Psoas muscle (tissue), 8 donors: ENCODE data around the gene FOXP1. TPM values are rescaled to one million over a fixed set of nuclear protein-coding genes. Genes with fewer than 3 reads are reported as not detected.

Experiments
- ATAC-seq, 4 donors: fragments of 200-7000 bp; cut with Tn5 transposase; one replicate each; pipeline ENCODE4 v1.9.1; 2020; ENCODE audit warnings: moderate library complexity in 3 of 4, mild to moderate bottlenecking in 2 of 4
- DNase-seq, 2 donors: peaks; one replicate each; pipeline ENCODE4 v3.0.0-alpha.2; 2020
- H3K27ac ChIP-seq: fragments of 200-600 bp; one replicate; pipeline ENCODE4 v1.8.0; 2022
- H3K27me3 ChIP-seq, 3 donors: fragments of 200-600 bp in 1 of 3; one replicate each; pipeline versions ENCODE4 v1.6.1 to v1.8.0; 2013 to 2022; ENCODE audit warnings: low read length in 2 of 3, mild to moderate bottlenecking in 2 of 3, moderate library complexity in 1 of 3; ENCODE audit not compliant: insufficient read depth in 3 of 3
- H3K36me3 ChIP-seq, 2 donors: fragments of 200-600 bp in 1 of 2; one replicate each; pipeline versions ENCODE4 v1.6.1 to v1.8.0; 2013 to 2022; ENCODE audit warnings: low read depth in 1 of 2, mild to moderate bottlenecking in 1 of 2, moderate library complexity in 1 of 2; ENCODE audit not compliant: insufficient read depth in 1 of 2
- H3K4me1 ChIP-seq: fragments of 200-600 bp; one replicate; pipeline ENCODE4 v1.8.0; 2022
- H3K4me3 ChIP-seq: fragments of 200-600 bp; one replicate; pipeline ENCODE4 v1.8.0; 2022; ENCODE audit warnings: mild to moderate bottlenecking
- H3K9me3 ChIP-seq: fragments of 200-600 bp; one replicate; pipeline ENCODE4 v1.8.0; 2022
- WGBS, 3 donors: extraction: QIAGEN DNeasy Blood & Tissue Kit; methylation state at CpG; one replicate each; pipeline versions ENCODE4 v1.1.6 to v1.1.7; 2013; 5-methylcytosine and 5-hydroxymethylcytosine counted together
- intact Hi-C, 2 donors: fragments of 100-400 bp; cut with DNase I; formaldehyde crosslinking; loops; one replicate each; pipeline versions ENCODE4 v1.11.0 to v1.14.2; 2022
- polyA plus RNA-seq, 3 donors: library from polyadenylated mRNA; stranded (reverse); fragments of 200-250 nt; gene quantifications; one replicate each; pipeline ENCODE4 v1.2.3, GENCODE V29; 2013
- total RNA-seq, 4 donors: library from RNA; stranded (reverse); fragmentation: NEBNext Ultra II Directional in 2 of 4; extraction: Animal tissue kit (Norgen Biotek cat#: 25700) in 2 of 4; gene quantifications; one replicate each; pipeline versions ENCODE4 v1.2.1 to v1.2.4, GENCODE V29; 2021 to 2023
- TF ChIP-seq, protein P1 (sequence below): fragments of 200-600 bp; IDR thresholded peaks from one replicate; pipeline ENCODE4 v1.8.0; 2022; ENCODE audit warnings: antibody characterized with exemption
- donor health status: healthy with polysubstance abuse.
- donor health status: DM: no; HTN: no; CAD: no; lungs with moderate emphysema.
- donor health status: Bipolar disorder and iron deficiency.
- donor health status: healthy.
- donor health status: DM: yes; HTN: yes; CAD: no.
- donor health status: DM: no; HTN: no; CAD: no.
- donor health status: DM: no; HTN: no; CAD: no.
- donor health status: DM: yes; HTN: yes; CAD: no.

FOXP1 gene
- total and polyA plus RNA-seq, 7 donors = 2.6 to 26.4 (median 15.4) TPM

DNA sequence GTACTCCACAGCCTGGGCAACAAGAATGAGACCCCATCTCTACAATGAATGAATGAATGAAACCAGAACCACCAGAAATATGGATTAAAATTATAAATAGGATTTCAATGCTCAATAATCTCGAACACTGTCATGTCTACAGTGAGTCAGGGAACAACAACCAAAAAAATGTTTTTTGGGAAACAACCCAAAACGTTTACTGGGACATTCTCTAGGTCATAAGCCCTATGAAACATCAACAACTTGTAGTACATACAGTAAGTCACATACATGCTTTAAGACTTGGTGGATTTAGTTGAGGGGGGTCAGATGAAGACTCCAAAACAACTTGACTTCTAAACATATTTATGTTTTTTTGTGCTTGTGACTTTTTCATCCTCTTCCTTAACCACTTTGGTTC is 511.2 kb downstream of the FOXP1 start:
- WGBS, 3 donors = 64 to 87% (median 73%) methylated on average over 2 of the region's 2 CpGs
- Histone ChIP-seq H3K9me3 (no peaks in the 10 kb centered on the region), H3K27ac (no peak overlapping the region), H3K36me3 (no peaks in the 10 kb centered on the region), H3K4me1 (peaks cover 7% of the 10 kb centered on the region), H3K4me3 (no peak overlapping the region), H3K27me3 (no peaks in the 10 kb centered on the region)
- TF ChIP-seq, protein P1, sequence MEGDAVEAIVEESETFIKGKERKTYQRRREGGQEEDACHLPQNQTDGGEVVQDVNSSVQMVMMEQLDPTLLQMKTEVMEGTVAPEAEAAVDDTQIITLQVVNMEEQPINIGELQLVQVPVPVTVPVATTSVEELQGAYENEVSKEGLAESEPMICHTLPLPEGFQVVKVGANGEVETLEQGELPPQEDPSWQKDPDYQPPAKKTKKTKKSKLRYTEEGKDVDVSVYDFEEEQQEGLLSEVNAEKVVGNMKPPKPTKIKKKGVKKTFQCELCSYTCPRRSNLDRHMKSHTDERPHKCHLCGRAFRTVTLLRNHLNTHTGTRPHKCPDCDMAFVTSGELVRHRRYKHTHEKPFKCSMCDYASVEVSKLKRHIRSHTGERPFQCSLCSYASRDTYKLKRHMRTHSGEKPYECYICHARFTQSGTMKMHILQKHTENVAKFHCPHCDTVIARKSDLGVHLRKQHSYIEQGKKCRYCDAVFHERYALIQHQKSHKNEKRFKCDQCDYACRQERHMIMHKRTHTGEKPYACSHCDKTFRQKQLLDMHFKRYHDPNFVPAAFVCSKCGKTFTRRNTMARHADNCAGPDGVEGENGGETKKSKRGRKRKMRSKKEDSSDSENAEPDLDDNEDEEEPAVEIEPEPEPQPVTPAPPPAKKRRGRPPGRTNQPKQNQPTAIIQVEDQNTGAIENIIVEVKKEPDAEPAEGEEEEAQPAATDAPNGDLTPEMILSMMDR = no peak
- intact Hi-C loops = loop anchor here in 1 of 2 donors (5.0 kb wide), 1 partner anchor 60 kb away; no protein-coding TSS in a partner anchor
- ATAC-seq = no peak
- DNase-seq = no peak

DNA sequence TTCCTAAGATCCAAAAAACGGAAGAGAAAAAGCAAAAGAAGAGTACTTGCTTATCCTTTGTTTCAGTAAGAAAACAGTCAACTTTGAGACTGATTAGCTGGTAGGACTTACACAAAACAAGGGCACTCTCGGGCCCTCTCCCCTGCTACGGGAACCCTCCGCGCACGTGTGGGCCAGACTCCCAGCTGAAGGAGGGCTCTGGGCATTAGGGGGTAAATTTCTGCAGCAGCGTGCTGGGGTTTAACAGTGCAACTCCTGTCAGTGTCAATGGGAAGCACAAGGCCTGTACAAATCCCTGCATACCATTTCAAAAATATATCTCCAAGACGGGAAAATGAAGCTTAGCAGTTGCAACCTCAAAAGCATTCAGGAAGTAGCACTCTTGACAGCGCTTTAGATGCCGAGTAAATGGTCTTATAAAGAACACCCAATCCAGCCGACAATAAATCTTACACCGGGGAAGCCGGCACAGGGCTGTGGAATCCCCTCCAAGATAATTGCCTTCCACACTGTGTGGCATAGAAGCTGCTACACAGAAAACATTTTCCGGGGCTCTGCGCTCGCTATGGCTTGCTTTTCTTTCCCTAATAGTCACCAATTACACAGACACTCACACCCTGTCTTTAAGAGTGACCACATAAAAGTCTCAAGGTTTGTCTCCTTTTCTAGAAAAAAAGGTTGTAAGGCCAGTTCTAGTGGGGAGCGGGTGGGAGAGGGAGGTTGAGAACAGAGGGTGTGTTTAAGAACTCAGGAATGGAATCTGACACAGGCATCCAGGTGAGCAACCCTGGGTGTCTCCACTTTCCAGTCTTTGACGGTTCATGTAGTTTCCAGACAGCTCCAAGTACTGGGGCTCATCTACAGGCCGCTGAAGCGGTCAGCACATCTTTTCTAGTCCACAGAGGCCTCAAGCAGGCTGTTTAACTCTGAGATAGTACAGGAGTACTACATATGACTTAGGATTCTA is 512.7 kb downstream of the FOXP1 start:
- no peaks in the 10 kb centered on the region for H3K9me3 ChIP-seq
- H3K4me3 ChIP-seq = no peak overlapping the region
- peaks cover 22% of the 10 kb centered on the region for H3K4me1 ChIP-seq
- TF ChIP-seq, protein P1 = no peak
- WGBS, 3 donors = 84 to 87% (median 85%) methylated on average over 20 of the region's 20 CpGs
- intact Hi-C loops = loop anchor here in 1 of 2 donors (5.0 kb wide), 1 partner anchor 62 kb away; no protein-coding TSS in a partner anchor
- H3K27ac ChIP-seq = no peak overlapping the region
- no peaks in the 10 kb centered on the region for H3K36me3 ChIP-seq
- ATAC-seq = no peak
- DNase-seq = no peak
- H3K27me3 ChIP-seq = no peaks in the 10 kb centered on the region

DNA sequence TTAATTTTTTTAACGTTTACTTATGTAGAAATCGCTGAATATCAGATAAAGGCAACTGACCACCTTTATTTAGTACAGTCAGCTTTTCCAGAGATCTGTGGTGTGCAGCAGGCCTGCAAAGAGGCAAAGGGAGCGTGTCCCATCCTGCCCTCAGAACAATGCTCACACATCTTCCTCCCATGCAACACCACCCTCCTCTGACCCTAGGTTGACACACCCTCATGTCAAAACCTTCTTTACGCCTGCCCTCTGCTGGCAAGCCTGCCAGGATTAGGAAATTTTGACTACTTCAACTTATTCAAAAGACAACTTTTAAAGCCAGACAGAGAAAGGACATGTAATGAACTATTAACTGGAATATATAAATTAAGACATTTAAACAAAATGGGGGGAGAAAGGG is 513.7 kb downstream of the FOXP1 start:
- ATAC-seq (peak in 1 of 4 donors; percentile 16), DNase-seq (peak; percentile 46 to 74)
- no peak overlapping the region for H3K4me3 ChIP-seq
- H3K27me3 ChIP-seq = no peaks in the 10 kb centered on the region
- H3K4me1 ChIP-seq = peaks cover 25% of the 10 kb centered on the region
- no peak overlapping the region for H3K27ac ChIP-seq
- WGBS, 3 donors = 69 to 81% (median 72%) methylated on average over 4 of the region's 4 CpGs
- TF ChIP-seq, protein P1 = peak; percentile 33
- no peaks in the 10 kb centered on the region for H3K36me3 ChIP-seq
- intact Hi-C loops = loop anchor here (5.0 to 10.0 kb wide), 3 partner anchors 63 to 325 kb away; no protein-coding TSS in a partner anchor
- no peaks in the 10 kb centered on the region for H3K9me3 ChIP-seq

- DNase-seq = no peak
- Histone ChIP-seq H3K9me3 (no peaks in the 10 kb centered on the region), H3K27ac (no peak overlapping the region), H3K4me1 (peaks cover 25% of the 10 kb centered on the region), H3K4me3 (no peak overlapping the region), H3K36me3 (no peaks in the 10 kb centered on the region), H3K27me3 (no peaks in the 10 kb centered on the region)
- 72 to 79% (median 74%) methylated on average over 6 of the region's 6 CpGs for WGBS, 3 donors
- intact Hi-C loops = loop anchor here (10.0 kb wide), 2 partner anchors 63 to 327 kb away; no protein-coding TSS in a partner anchor
- ATAC-seq = no peak
- TF ChIP-seq, protein P1 = no peak
Observed at GRCh38 chr3:71067977-71068654, 515.4 kb downstream of the FOXP1 start.
